ENCODE results near the gene FGD6.

GRCh38 chr12:95182868-95183415 is 34.3 kb downstream of the FGD6 start:
- TF ChIP-seq EZH2 (IDR thresholded peaks at IDR 0.05; ENCODE audit: insufficient read depth, poor library complexity, severe bottlenecking) (no peak), EZH2phosphoT487 (IDR thresholded peaks at IDR 0.05; ENCODE audit: insufficient read depth, low read depth) (no peak)
